AG08395 (cell line): ENCODE measurements around the gene ZNF407.
"Not testable (repeated sequence)": the region's sequence is repeated elsewhere in the genome, so short reads cannot be mapped to it uniquely, and the experiment has no call there.

Experiments used
- DNase-seq: peaks from one replicate; pipeline ENCODE4 v3.0.0; 2012; ENCODE audit warnings: mixed read lengths, low spot score

ZNF407 gene

GRCh38 chr18:74597662-74598349 lies at the start of gene ZNF407:
Gene ZNF407, plus strand, starts transcription at chr18:74597870. Its CDS starts 33,150 bp downstream, at chr18:74631020.
- DNase-seq: peak; percentile 91

GRCh38 chr18:74549591-74550104 lies 48.0 kb upstream of the ZNF407 start:
- no peak for DNase-seq

GRCh38 chr18:74550886-74551285 lies 46.8 kb upstream of the ZNF407 start:
- no peak for DNase-seq

GRCh38 chr18:74551452-74551851 lies 46.2 kb upstream of the ZNF407 start:
- DNase-seq: no peak

- peak; percentile 91 for DNase-seq
Observed at GRCh38 chr18:74551936-74552555, 45.6 kb upstream of the ZNF407 start.

- no peak for DNase-seq
Observed at GRCh38 chr18:74556126-74556525, 41.5 kb upstream of the ZNF407 start.

GRCh38 chr18:74558096-74558495 lies 39.6 kb upstream of the ZNF407 start:
- no peak for DNase-seq

- no peak for DNase-seq
Observed at GRCh38 chr18:74562131-74562730, 35.4 kb upstream of the ZNF407 start.

GRCh38 chr18:74562775-74563174 lies 34.9 kb upstream of the ZNF407 start:
- DNase-seq: no peak

- DNase-seq: no peak
Observed at GRCh38 chr18:74563999-74564398, 33.7 kb upstream of the ZNF407 start.

- not testable (repeated sequence) for DNase-seq
Observed at GRCh38 chr18:74565164-74565563, 32.5 kb upstream of the ZNF407 start.

- not testable (repeated sequence) for DNase-seq
Observed at GRCh38 chr18:74565993-74566392, 31.7 kb upstream of the ZNF407 start.

- no peak for DNase-seq
Observed at GRCh38 chr18:74567822-74568221, 29.8 kb upstream of the ZNF407 start.

- no peak for DNase-seq
Observed at GRCh38 chr18:74569401-74569800, 28.3 kb upstream of the ZNF407 start.

GRCh38 chr18:74570266-74570665 lies 27.4 kb upstream of the ZNF407 start:
- DNase-seq: no peak

GRCh38 chr18:74571895-74572680 lies 25.6 kb upstream of the ZNF407 start:
- no peak for DNase-seq

- no peak for DNase-seq
Observed at GRCh38 chr18:74573053-74573452, 24.6 kb upstream of the ZNF407 start.

- DNase-seq: no peak
Observed at GRCh38 chr18:74574916-74575315, 22.8 kb upstream of the ZNF407 start.

- DNase-seq: no peak
Observed at GRCh38 chr18:74577019-74577418, 20.7 kb upstream of the ZNF407 start.

GRCh38 chr18:74579496-74580065 lies 18.1 kb upstream of the ZNF407 start:
- no peak for DNase-seq

GRCh38 chr18:74582642-74583041 lies 15.0 kb upstream of the ZNF407 start:
- DNase-seq: no peak

GRCh38 chr18:74587441-74587840 lies 10.2 kb upstream of the ZNF407 start:
- DNase-seq: no peak
